Measurements from ENCODE around the gene SLC39A11. TPM values are rescaled to one million over a fixed set of nuclear protein-coding genes. Genes with fewer than 3 reads are reported as not detected.

SLC39A11 gene
- total and polyA plus RNA-seq, 2 of the 13 experiments (the other 11 are each of a cell fraction or from before 2014, with no cell fraction given) = 17.2 to 31.5 TPM

DNA sequence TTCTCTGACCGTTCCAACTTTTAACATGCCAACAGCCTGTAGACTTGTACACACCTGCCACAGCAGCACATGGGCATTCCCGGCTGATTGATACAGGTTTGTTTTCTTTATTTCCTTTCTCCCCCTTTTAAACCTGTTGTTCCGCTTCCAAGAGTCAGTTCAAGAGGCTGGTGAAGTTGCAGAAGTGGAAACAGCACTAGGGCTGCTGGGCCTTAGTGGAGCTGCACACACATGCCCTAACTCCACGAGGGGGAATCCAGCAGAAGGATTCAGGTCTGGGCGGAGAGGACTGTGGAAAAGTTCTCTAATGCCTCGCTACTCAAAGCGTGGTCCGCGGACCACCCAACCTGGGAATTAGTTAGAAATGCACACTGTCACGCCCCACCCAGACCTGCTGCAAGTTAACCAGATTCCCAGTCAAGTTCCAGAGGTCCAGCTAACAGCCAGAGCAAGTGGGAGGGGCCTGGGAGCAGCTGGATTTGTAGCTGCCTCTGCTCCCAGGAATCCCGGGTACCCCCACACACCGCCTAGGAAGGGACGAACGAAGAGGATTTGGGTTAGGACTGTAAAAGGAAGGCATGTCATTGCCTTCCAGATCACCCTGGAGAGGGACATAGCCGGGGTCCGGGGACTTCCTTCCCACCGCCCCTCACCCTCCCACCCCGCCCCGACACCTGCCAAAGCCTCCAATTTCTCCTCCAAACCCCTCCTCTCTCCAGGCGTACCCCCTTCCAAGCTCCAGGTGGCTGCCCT lies 542 bp downstream of the SLC39A11 start (continued):
- TF ChIP-seq, protein P1, sequence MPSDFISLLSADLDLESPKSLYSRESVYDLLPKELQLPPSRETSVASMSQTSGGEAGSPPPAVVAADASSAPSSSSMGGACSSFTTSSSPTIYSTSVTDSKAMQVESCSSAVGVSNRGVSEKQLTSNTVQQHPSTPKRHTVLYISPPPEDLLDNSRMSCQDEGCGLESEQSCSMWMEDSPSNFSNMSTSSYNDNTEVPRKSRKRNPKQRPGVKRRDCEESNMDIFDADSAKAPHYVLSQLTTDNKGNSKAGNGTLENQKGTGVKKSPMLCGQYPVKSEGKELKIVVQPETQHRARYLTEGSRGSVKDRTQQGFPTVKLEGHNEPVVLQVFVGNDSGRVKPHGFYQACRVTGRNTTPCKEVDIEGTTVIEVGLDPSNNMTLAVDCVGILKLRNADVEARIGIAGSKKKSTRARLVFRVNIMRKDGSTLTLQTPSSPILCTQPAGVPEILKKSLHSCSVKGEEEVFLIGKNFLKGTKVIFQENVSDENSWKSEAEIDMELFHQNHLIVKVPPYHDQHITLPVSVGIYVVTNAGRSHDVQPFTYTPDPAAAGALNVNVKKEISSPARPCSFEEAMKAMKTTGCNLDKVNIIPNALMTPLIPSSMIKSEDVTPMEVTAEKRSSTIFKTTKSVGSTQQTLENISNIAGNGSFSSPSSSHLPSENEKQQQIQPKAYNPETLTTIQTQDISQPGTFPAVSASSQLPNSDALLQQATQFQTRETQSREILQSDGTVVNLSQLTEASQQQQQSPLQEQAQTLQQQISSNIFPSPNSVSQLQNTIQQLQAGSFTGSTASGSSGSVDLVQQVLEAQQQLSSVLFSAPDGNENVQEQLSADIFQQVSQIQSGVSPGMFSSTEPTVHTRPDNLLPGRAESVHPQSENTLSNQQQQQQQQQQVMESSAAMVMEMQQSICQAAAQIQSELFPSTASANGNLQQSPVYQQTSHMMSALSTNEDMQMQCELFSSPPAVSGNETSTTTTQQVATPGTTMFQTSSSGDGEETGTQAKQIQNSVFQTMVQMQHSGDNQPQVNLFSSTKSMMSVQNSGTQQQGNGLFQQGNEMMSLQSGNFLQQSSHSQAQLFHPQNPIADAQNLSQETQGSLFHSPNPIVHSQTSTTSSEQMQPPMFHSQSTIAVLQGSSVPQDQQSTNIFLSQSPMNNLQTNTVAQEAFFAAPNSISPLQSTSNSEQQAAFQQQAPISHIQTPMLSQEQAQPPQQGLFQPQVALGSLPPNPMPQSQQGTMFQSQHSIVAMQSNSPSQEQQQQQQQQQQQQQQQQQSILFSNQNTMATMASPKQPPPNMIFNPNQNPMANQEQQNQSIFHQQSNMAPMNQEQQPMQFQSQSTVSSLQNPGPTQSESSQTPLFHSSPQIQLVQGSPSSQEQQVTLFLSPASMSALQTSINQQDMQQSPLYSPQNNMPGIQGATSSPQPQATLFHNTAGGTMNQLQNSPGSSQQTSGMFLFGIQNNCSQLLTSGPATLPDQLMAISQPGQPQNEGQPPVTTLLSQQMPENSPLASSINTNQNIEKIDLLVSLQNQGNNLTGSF (CRISPR knock-in tag; IDR thresholded peaks at IDR 0.05) = 0 out of 2 replicates have a peak, but pooled peaks have one; percentile 56
- 0 out of 2 replicates have a peak, but pooled peaks have one; percentile 44 for TF ChIP-seq TSC22D2 (CRISPR knock-in tag; IDR thresholded peaks at IDR 0.05; ENCODE audit: borderline replicate concordance)
- 0 out of 2 replicates have a peak, but pooled peaks have one; percentile 47 for TF ChIP-seq SNAI1 (CRISPR knock-in tag; IDR thresholded peaks at IDR 0.05; ENCODE audit: borderline replicate concordance)
- 0 out of 2 replicates have a peak, but pooled peaks have one; percentile 28 for TF ChIP-seq ISX (CRISPR knock-in tag; conservative IDR thresholded peaks at IDR 0.05)
- peak; percentile 12; the same call in 1 of the 2 replicates for TF ChIP-seq ZNF343 (CRISPR knock-in tag; IDR thresholded peaks at IDR 0.05)
- no peak for TF ChIP-seq FOSL1 (CRISPR knock-in tag; IDR thresholded peaks at IDR 0.05; ENCODE audit: borderline replicate concordance)
- TF ChIP-seq HNRNPUL1 (IDR thresholded peaks at IDR 0.05; ENCODE audit: low read depth, low read length) = no peak
- TF ChIP-seq ZBTB4 (CRISPR knock-in tag; IDR thresholded peaks at IDR 0.05; ENCODE audit: borderline replicate concordance) = no peak; the same call in 1 of the 2 replicates
- TF ChIP-seq ZNF607 (CRISPR knock-in tag; IDR thresholded peaks at IDR 0.05; ENCODE audit: borderline replicate concordance) = no peak
- no peak; the same call in 1 of the 2 replicates for TF ChIP-seq ZNF800 (CRISPR knock-in tag; IDR thresholded peaks at IDR 0.05)
- no peak for TF ChIP-seq RARG (CRISPR knock-in tag; IDR thresholded peaks at IDR 0.05; ENCODE audit: low read depth)
- peak; percentile 84 for TF ChIP-seq U2AF1 (optimal IDR thresholded peaks at IDR 0.05; ENCODE audit: low read depth, low read length)
- TF ChIP-seq KDM5A (IDR thresholded peaks at IDR 0.05; ENCODE audit: borderline replicate concordance, low read length) = peak; percentile 10; the same call in 1 of the 2 replicates
- no peak for TF ChIP-seq IRF2 (CRISPR knock-in tag; IDR thresholded peaks at IDR 0.05)
- no peak for TF ChIP-seq MLX (CRISPR knock-in tag; IDR thresholded peaks at IDR 0.05)
- TF ChIP-seq MAZ (IDR thresholded peaks at IDR 0.05; ENCODE audit: borderline replicate concordance, low read depth, low read length) = no peak
- TF ChIP-seq MAZ (CRISPR knock-in tag; IDR thresholded peaks at IDR 0.05; ENCODE audit: low read depth) = no peak

All from HepG2 (cell line).